ENCODE results near the gene PMM2.
"Not testable (repeated sequence)": the region's sequence is repeated elsewhere in the genome, so short reads cannot be mapped to it uniquely, and the experiment has no call there.

Gene PMM2

GRCh38 chr16:8867216-8867931 lies 69.7 kb downstream of the PMM2 start:
- DNase-seq (ENCODE audit: low read depth), result no peak

DNA sequence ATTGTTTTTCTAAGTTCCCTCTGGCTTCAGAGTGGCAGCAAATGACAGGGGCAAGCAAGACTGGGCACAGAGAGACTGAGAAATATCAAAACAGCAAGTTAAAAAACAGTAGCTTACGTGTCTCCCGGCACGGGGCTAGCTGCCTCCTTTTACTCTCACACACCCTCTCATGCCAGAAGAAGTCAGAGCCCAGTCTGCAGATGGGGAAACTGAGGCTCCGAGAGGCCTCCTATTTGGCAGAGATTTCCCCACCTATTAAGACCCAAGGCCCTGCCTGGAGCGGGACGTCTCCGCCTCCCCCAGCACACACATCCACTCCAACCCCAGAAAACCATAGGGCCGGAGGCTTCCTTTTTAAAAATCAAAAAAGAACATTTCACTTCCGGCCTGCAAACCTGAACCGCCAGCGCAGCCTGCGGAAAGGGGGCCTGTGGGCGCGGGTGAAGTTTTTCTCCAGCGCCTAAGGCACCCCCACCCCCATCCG lies 70.3 kb downstream of the PMM2 start:
- DNase-seq (ENCODE audit: low read depth), result no peak

GRCh38 chr16:8868416-8869211 lies 71.0 kb downstream of the PMM2 start, which contains the start of gene CARHSP1:
Gene CARHSP1, minus strand, starts transcription at chr16:8869006. Its CDS starts 9,678 bp downstream, at chr16:8859328.
- peak; percentile 77 for DNase-seq (ENCODE audit: low read depth)

GRCh38 chr16:8869212-8869987 lies 71.8 kb downstream of the PMM2 start:
- no peak for DNase-seq (ENCODE audit: low read depth)

- not testable (repeated sequence) for DNase-seq (ENCODE audit: low read depth)
Measured at GRCh38 chr16:8869988-8870241, 72.3 kb downstream of the PMM2 start.

- no peak for DNase-seq (ENCODE audit: low read depth)
Measured at GRCh38 chr16:8872071-8872470, 74.4 kb downstream of the PMM2 start.

DNA sequence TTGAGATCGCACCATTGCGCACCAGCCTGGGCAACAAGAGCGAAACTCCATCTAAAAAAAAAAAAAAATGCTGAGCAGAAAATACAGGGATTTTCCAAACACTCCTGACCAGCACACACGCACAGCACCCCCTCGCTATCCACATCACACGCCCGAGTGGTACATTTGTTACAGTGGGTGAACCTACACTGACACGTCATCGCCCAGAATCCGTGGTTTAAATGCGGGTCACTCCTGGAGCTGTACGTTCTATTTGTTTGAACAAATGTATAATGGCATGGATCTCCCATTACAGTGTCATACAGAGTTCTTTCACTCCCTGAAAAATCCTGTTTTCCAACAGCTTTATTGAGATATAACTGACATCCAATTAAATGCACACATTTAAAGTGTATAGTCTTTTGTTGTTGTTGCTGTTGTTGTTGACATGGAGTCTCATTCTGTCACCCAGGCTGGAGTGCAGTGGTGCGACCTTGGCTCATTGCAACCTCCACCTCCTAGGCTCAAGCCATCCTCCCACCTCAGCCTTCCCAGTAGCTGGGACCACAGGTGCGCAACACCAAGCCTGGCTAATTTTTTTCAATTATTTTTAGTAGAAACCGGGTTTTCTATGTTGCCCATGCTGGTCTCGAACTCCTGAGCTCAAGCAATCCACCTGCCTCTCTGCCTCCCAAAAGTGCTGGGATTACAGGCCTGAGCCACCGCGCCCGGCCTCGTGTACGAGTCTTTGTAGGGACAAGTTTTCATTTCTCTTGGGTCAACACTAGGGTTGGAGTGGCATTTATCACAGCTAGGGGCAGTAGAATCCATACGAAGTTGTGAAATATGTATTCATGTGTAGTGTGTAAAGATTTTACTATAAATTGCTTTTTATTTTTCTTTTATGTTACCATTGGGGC lies 75.6 kb downstream of the PMM2 start:
- DNase-seq (ENCODE audit: low read depth), result no peak

DNA sequence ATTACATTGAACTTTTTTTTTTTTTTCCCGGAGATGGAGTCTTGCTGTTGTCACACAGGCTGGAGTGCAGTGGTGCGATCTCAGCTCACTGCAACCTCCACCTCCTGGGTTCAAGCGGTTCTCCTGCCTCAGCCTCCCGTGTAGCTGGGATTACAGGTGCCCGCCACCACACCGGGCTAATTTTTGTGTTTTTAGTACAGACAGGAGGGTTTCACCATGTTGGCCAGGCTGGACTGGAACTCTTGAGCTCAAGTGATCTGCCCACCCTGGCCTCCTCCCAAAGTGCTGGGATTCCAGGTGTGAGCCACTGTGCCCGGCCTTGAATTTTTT lies 76.2 kb downstream of the PMM2 start:
- DNase-seq (ENCODE audit: low read depth), result not testable (repeated sequence)

GRCh38 chr16:8874388-8874787 lies 76.7 kb downstream of the PMM2 start:
- no peak for DNase-seq (ENCODE audit: low read depth)

GRCh38 chr16:8875317-8875716 lies 77.7 kb downstream of the PMM2 start:
- DNase-seq (ENCODE audit: low read depth), result not testable (repeated sequence)

GRCh38 chr16:8877894-8878522 lies 80.4 kb downstream of the PMM2 start:
- DNase-seq (ENCODE audit: low read depth), result no peak

DNA sequence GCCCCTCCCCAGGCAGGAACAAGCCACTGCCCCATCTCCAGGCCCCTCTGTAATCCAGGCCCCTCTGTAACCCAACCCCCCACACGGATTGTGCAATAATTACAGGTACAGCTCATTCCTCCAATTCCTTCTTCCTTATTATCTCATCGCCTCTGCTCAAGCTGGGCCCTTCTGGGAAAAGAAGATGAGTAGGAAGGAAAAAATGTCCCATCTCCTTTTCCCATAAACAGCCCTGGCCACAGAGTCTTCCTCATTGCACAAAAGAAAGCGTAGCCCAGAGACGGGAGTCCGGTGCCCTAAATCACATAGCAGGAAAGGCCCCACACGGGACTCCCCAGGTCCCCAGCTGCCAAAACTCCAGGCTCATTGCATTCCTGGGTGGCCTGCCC lies 80.9 kb downstream of the PMM2 start:
- no peak for DNase-seq (ENCODE audit: low read depth)

GRCh38 chr16:8880839-8881510 lies 83.3 kb downstream of the PMM2 start:
- DNase-seq (ENCODE audit: low read depth), result no peak

- DNase-seq (ENCODE audit: low read depth), result no peak
Measured at GRCh38 chr16:8882041-8882617, 84.5 kb downstream of the PMM2 start, which contains the start of gene LITAFD. Gene LITAFD, plus strand, starts transcription at chr16:8882351. Its CDS starts 2,005 bp downstream, at chr16:8884356.

DNA sequence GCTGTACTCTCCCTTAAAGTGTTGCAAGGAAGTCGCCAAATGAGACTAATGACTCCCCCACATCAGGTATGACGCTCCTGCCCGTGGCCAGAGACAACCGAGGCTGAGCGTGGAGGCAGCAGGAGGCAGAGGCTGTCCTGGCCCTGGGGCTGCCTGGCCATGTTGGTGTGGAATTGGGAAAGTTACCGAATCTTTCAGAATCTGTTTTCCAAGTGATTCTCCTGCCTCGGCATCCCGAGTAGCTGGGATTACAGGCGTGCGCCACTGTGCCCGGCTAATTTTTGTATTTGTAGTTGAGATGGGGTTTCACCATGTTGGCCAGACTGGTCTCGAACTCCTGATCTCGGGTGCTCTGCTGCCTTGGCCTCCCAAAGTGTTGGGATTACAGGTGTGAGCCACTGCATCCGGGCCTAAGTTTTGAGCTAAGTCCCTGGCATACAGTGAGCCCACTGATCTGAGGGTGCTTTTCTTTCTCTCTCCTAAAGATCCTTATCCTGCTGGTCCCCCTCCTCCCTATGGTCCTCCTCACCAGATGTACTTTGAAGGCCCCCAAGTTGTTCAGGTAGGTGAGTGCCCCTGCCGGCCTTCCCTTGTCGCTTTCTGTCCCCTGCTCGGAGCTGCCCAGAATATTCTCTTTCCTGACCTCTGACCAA lies 85.2 kb downstream of the PMM2 start:
- DNase-seq (ENCODE audit: low read depth), result no peak

- no peak for DNase-seq (ENCODE audit: low read depth)
Measured at GRCh38 chr16:8885674-8886592, 88.3 kb downstream of the PMM2 start.

GRCh38 chr16:8886593-8887430 lies 89.2 kb downstream of the PMM2 start:
- no peak for DNase-seq (ENCODE audit: low read depth)

DNA sequence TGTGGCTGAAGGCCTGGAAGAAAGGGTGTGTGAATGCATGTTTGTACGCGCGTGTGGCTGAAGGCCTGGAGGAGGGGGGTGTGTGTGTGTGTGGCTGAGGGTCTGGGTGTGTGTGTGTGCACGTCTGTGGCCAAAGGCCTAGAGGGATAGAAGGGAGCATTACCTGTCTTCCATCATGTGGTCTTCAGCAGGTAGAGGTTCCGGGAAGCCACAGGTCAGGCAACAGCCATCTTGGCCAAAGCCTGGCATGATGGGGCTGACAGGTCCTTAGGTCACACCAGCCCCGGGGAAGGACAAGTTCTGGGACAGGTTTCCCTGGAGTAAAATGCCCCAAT lies 89.8 kb downstream of the PMM2 start:
- no peak for DNase-seq (ENCODE audit: low read depth)

Measured in stimulated activated CD8-positive, alpha-beta memory T cell treated with anti-CD3 and anti-CD28 coated beads, Interleukin-12 subunit alpha, Interleukin-12 subunit beta, amount 100 ng/mL, for 4 hours (primary cell).